ENCODE measurements around the gene PPARA.

DNA sequence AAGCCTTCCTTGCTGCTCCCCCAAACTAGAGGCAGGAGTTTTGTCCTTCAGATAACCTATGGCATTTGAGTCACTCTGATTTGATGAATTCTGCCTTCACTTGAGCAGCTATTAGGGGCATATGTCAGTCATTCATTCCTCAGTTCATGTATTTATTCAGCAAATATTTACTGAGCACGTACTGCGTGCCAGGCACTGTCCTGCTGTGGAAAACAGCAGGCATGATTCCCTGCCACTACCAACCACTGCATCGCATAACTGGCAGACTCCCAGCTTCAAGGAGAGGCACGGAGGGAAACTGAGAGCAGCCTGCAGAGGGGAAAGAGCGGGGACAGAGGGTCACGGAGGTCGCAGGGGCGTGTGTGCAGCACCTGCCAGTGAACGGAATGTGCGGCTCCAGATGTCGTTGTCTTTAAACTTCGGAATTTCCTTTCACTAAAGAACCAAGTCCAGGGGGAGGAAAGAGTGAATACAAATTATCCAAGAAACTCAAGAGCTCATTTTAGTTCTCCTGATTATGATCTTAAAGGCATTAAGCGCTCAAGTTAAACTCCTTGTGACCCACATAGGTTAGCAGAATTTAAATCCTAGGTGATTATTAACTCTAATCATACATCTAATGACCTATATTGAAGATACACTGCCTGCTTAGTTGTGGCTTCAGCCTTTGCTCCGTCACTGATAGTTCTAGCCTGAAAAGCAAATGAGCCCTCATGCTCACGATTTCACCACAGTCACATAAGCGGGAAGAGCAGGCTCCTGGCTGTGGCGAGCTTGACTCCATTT lies 12.6 kb downstream of the PPARA start:
- TF ChIP-seq, protein P1, sequence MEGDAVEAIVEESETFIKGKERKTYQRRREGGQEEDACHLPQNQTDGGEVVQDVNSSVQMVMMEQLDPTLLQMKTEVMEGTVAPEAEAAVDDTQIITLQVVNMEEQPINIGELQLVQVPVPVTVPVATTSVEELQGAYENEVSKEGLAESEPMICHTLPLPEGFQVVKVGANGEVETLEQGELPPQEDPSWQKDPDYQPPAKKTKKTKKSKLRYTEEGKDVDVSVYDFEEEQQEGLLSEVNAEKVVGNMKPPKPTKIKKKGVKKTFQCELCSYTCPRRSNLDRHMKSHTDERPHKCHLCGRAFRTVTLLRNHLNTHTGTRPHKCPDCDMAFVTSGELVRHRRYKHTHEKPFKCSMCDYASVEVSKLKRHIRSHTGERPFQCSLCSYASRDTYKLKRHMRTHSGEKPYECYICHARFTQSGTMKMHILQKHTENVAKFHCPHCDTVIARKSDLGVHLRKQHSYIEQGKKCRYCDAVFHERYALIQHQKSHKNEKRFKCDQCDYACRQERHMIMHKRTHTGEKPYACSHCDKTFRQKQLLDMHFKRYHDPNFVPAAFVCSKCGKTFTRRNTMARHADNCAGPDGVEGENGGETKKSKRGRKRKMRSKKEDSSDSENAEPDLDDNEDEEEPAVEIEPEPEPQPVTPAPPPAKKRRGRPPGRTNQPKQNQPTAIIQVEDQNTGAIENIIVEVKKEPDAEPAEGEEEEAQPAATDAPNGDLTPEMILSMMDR (IDR thresholded peaks at IDR 0.05; ENCODE audit: low read length) = no peak
- no peak for TF ChIP-seq EZH2 (IDR thresholded peaks at IDR 0.05; ENCODE audit: borderline replicate concordance, low read length)

Data from OCI-LY1 (cell line).